Adrenal gland (tissue), 12 donors: ENCODE data around the gene SCAI. TPM values are rescaled to one million over a fixed set of nuclear protein-coding genes. Genes with fewer than 3 reads are reported as not detected.

Source experiments
- DNase-seq, 7 donors: peaks; one replicate each; pipeline ENCODE4 v3.0.0-alpha.2; 2019 to 2020
- H3K27ac ChIP-seq, 5 donors: fragments of 200-600 bp; sonication (generic) in 4 of 5; 1 replicate in 3 of 5; 2 replicates in 2 of 5; pipeline versions ENCODE4 v1.5.1 to v1.8.0; 2016 to 2020; ENCODE audit warnings: mild to moderate bottlenecking in 1 of 5
- H3K27me3 ChIP-seq: fragments of 200-600 bp; 2 replicates; pipeline ENCODE4 v1.8.0; 2021
- H3K36me3 ChIP-seq, 2 donors: fragments of 200-600 bp; replicated peaks in 1 of 2; 1 replicate in 1 of 2; 2 replicates in 1 of 2; pipeline versions ENCODE4 v1.5.1 to v1.8.0; 2018 to 2022
- H3K4me1 ChIP-seq, 2 donors: fragments of 200-600 bp; replicated peaks in 1 of 2; 1 replicate in 1 of 2; 2 replicates in 1 of 2; pipeline versions ENCODE4 v1.5.1 to v1.8.0; 2018 to 2021
- H3K4me3 ChIP-seq, 4 donors: fragments of 200-600 bp; sonication (generic) in 3 of 4; one replicate each; pipeline ENCODE4 v1.5.1; 2016 to 2018
- H3K9me3 ChIP-seq, 3 donors: fragments of 200-600 bp; sonication (generic) in 1 of 3; replicated peaks in 1 of 3; 1 replicate in 2 of 3; 2 replicates in 1 of 3; pipeline versions ENCODE4 v1.5.1 to v1.8.0; 2016 to 2021
- CTCF ChIP-seq, 6 experiments: fragments of 450-650 bp in 4 of 6; fragments of 200-600 bp in 2 of 6; sonication (generic) in 1 of 6; IDR thresholded peaks; 1 replicate in 5 of 6; 2 replicates in 1 of 6; pipeline versions ENCODE4 v1.5.1 to v1.8.0; 2016 to 2021; ENCODE audit warnings: antibody characterized with exemption in 6 of 6, mild to moderate bottlenecking in 2 of 6, moderate library complexity in 1 of 6
- POLR2A ChIP-seq, 2 donors: fragments of 450-650 bp; IDR thresholded peaks; one replicate each; pipeline ENCODE4 v1.6.1; 2017; ENCODE audit warnings: antibody characterized with exemption in 2 of 2, mild to moderate bottlenecking in 2 of 2, moderate library complexity in 1 of 2
- WGBS, 4 donors: extraction: QIAGEN DNeasy Blood & Tissue Kit in 2 of 4; methylation state at CpG; one replicate each; pipeline versions ENCODE4 v1.1.5 to v1.1.7; 2013 to 2017; 5-methylcytosine and 5-hydroxymethylcytosine counted together
- intact Hi-C, 2 donors: fragments of 100-400 bp; cut with DNase I; formaldehyde crosslinking; loops; one replicate each; pipeline versions ENCODE4 v1.14.1 to v1.15.0; 2022 to 2023
- polyA plus RNA-seq, 3 donors: library from polyadenylated mRNA; stranded (reverse); fragments of 200-250 nt in 2 of 3; fragments of 350-450 nt in 1 of 3; fragmentation: Illumina TruSeq in 1 of 3; extraction: RNeasy Lipid Tissue Mini Kit (QIAGEN cat#74804) in 1 of 3; gene quantifications; one replicate each; pipeline ENCODE4 v1.2.3, GENCODE V29; 2013 to 2014
- total RNA-seq, 9 donors: library from RNA; depleted of rRNA in 4 of 9; stranded (reverse); fragments of >200 nt in 4 of 9; fragments of 120-200 nt in 1 of 9; fragmentation: NEBNext Ultra II Directional in 1 of 9; extraction: Animal tissue kit (Norgen Biotek cat#: 25700) in 1 of 9; gene quantifications; one replicate each; pipeline versions ENCODE4 v1.1.0 to v1.2.4, GENCODE V29; 2013 to 2023
- donor health status: healthy with polysubstance abuse.
- donor health status: Bipolar disorder and iron deficiency.
- donor health status: DM: yes; HTN: yes; CAD: no.
- donor health status: DM: no; HTN: no; CAD: no.
- donor health status: DM: no; HTN: no; CAD: no.
- donor health status: DM: yes; HTN: yes; CAD: no.

SCAI gene
- total and polyA plus RNA-seq, 12 donors, result 1.4 to 19.6 (median 9.2) TPM

GRCh38 chr9:125146247-125146646 lies 2.9 kb upstream of the SCAI start:
- H3K27ac ChIP-seq, result no peak overlapping the region
- peaks cover 0 to 10% of the 10 kb centered on the region in 2 donors for H3K36me3 ChIP-seq
- H3K9me3 ChIP-seq, result no peaks in the 10 kb centered on the region
- no peak overlapping the region for H3K4me3 ChIP-seq
- peaks cover 0 to 20% of the 10 kb centered on the region in 2 donors for H3K4me1 ChIP-seq
- no peaks in the 10 kb centered on the region for H3K27me3 ChIP-seq
- WGBS, 4 donors, result 64 to 70% (median 69%) methylated on average over 4 of the region's 4 CpGs
- no peak for DNase-seq
- TF ChIP-seq CTCF (IDR thresholded peaks at IDR 0.05), result no peak
- TF ChIP-seq POLR2A (IDR thresholded peaks at IDR 0.05), result no peak
- intact Hi-C loops, result loop anchor here (10.0 kb wide), 2 partner anchors 211 to 281 kb away; partner anchors contain the start of genes ARPC5L (in 1 of the 2) and RPL35 (in 1 of the 2)

GRCh38 chr9:125145425-125145824 lies 2.1 kb upstream of the SCAI start:
- Histone ChIP-seq H3K27ac (no peak overlapping the region), H3K36me3 (peaks cover 0 to 2% of the 10 kb centered on the region in 2 donors), H3K4me1 (peaks cover 0 to 22% of the 10 kb centered on the region in 2 donors), H3K9me3 (no peaks in the 10 kb centered on the region), H3K4me3 (no peak overlapping the region), H3K27me3 (no peaks in the 10 kb centered on the region)
- intact Hi-C loops, result loop anchor here (10.0 kb wide), 2 partner anchors 211 to 281 kb away; partner anchors contain the start of genes ARPC5L (in 1 of the 2) and RPL35 (in 1 of the 2)
- no peak for DNase-seq
- WGBS, 4 donors, result 64 to 75% (median 70%) methylated on average over 4 of the region's 4 CpGs
- TF ChIP-seq CTCF (IDR thresholded peaks at IDR 0.05), result no peak
- no peak for TF ChIP-seq POLR2A (IDR thresholded peaks at IDR 0.05)

- DNase-seq, result peak in 2 of 7 donors; percentile 11 to 39
- no peaks in the 10 kb centered on the region for H3K27me3 ChIP-seq
- peak overlapping the region in 3 of 5 donors; percentile 41 to 80 (median 55) for H3K27ac ChIP-seq
- no peaks in the 10 kb centered on the region for H3K9me3 ChIP-seq
- intact Hi-C loops, result loop anchor here (10.0 kb wide), 2 partner anchors 208 to 278 kb away; partner anchors contain the start of genes ARPC5L (in 1 of the 2) and RPL35 (in 1 of the 2)
- TF ChIP-seq POLR2A (IDR thresholded peaks at IDR 0.05) (no peak), CTCF (IDR thresholded peaks at IDR 0.05) (no peak)
- peak overlapping the region; percentile 13 to 87 (median 66) for H3K4me3 ChIP-seq
- 2 to 3% (median 2%) methylated on average over 15 to 53 of the region's 54 CpGs for WGBS, 4 donors
- H3K4me1 ChIP-seq, result peaks cover 0 to 22% of the 10 kb centered on the region in 2 donors
- no peaks in the 10 kb centered on the region for H3K36me3 ChIP-seq
Observed at GRCh38 chr9:125142560-125143376, 560 bp downstream of the SCAI start.

- Histone ChIP-seq H3K9me3 (no peaks in the 10 kb centered on the region), H3K27me3 (no peaks in the 10 kb centered on the region), H3K4me3 (peak overlapping the region in 1 of 4 donors; percentile 87), H3K36me3 (no peaks in the 10 kb centered on the region), H3K4me1 (peaks cover 0 to 22% of the 10 kb centered on the region in 2 donors), H3K27ac (no peak overlapping the region)
- intact Hi-C loops, result loop anchor here (10.0 kb wide), 2 partner anchors 207 to 277 kb away; partner anchors contain the start of genes ARPC5L (in 1 of the 2) and RPL35 (in 1 of the 2)
- 79 to 95% (median 90%) methylated on average over 4 of the region's 4 CpGs for WGBS, 4 donors
- DNase-seq, result no peak
- TF ChIP-seq POLR2A (IDR thresholded peaks at IDR 0.05) (no peak), CTCF (IDR thresholded peaks at IDR 0.05) (no peak)
Observed at GRCh38 chr9:125141751-125142150, 1.6 kb downstream of the SCAI start.
